ENCODE data around the gene MICA.
"Not testable (repeated sequence)": the region's sequence is repeated elsewhere in the genome, so short reads cannot be mapped to it uniquely, and the experiment has no call there.

MICA gene

DNA sequence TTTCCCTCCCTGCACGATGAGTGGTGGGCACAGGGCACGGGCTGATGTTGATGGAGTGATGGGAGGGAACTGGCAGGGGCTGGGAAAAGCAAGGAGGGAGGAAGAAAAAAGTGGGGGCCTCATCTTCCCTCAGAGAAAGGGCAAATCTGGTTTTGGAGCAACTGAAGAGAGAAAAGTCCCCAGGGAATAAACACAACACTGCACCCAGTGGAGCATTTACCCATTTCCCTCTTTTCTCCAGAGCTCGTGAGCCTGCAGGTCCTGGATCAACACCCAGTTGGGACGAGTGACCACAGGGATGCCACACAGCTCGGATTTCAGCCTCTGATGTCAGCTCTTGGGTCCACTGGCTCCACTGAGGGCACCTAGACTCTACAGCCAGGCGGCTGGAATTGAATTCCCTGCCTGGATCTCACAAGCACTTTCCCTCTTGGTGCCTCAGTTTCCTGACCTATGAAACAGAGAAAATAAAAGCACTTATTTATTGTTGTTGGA, 11.4 kb downstream of the MICA start:
- DNase-seq = no peak

DNA sequence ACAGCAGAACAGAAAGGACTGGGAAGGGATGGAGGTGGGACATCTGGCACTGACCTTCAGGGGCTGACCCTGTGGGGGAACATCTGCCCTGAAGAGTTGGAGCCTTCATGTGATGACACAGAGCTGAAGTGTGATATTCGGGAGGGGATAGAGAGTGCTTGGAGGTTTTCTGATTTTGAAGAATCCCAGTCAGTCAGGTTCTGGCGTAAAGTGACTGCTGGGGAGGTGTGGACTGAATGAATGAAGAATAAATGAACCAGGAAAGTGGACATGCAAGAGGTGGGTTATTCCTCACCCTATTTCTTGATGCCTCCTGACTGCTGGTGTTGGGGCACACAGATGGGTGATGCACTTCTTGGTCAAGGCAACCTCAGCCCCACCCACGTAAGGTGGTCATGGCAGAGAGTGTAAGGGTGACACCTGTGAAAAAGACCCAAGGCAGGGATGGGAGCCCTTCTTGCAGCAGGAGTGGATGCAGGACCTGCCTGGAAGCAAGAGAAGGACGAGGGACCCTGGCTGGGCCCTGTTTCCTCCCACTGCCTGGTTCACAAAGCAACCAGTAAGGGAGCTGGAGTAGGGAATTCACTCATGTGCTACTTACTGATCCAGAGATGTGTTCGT, 13.1 kb downstream of the MICA start:
- no peak for DNase-seq

DNA sequence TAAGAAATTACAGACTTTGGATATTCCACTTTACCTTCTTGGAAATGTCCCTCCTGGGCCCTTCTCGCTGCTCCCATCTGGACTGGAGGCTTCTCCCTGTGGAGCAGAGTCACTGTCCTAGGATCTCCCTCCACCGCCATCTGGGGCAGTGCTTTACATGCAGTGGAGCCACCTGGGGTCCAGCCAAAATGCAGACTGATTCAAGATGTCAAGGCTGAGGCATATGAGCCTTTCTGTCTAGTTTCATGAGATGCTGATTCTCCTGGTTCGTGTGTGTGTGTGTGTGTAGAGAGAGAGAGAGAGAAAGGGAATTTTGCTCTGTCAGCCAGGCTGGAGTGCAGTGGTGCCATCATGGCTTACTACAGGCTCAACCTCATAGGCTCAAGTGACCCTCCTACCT, 14.9 kb downstream of the MICA start:
- DNase-seq = no peak

DNA sequence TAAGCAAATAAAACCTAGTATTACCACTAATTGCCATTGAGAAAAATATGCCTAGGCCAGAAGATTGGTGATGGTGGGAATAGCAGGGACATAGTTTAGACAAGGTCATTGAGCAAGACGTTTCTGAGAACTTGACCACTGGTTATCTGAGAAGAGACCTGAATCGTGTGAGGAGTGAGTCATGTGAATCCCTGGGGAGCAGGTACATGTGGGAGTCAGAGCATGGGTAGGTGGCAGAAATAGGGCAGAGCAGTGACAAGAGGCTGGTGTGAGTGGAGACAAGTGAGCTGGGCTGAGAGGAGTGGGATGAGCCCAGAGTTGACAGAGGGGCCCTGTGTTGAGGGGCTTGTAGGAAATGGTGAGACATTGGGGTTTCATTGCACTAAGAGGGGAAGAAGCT, 16.4 kb downstream of the MICA start:
- DNase-seq = no peak

DNA sequence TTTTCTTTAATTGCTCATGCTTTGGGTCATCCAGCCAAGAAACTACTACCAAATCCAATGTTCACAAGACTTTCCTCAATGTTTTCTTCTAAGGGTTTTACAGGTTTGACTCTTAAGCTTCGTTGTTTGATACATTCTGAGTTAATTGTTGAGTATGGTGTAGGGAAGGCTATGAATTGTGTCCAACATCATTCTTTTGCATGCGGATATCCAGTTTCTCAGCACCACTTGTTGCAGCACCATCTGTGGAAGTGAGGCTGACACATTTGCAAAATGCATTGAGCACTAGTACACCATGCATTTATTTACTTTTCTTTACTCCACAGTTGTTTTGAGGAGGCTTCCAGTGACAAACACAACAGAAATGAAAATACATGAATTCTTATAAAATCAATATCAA, 17.2 kb downstream of the MICA start:
- DNase-seq = no peak

DNA sequence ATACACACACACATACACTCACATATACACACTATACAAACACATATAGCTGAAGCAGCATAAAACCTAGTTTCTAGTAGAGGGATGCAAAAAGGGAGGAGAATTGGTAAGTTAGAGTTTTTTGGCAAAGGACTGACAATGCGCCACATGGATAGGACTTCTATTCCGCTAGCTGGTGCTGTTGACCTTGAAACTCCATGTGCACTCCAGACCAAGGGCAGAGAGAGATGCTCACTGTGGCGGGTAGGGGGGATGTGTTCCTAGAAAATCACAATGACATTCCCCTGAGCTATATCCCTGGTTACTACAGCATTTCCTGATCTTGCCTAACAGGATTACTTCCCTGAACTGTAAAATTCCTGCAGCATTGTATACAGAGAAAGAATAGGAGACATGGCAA, 19.2 kb downstream of the MICA start:
- no peak for DNase-seq

DNA sequence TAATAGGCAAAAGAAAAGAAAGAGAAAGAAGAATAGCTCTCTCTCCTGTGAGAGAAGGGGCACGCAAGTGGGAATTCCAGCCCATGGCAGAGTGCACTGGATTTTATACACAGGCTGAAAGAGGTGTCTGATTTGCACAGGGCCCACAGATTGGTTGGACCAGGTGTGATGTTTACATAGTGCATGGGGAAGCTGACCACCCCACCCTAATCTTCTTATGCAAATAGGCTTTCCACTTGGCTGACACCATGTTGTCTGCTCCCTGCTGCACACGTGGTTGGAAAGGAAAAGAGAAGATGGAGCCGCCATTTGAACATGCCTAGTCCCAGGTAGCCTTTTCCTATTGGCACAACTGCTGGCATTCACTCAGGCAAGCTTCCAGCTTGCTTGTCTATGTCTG, 20.2 kb downstream of the MICA start:
- DNase-seq = no peak

DNA sequence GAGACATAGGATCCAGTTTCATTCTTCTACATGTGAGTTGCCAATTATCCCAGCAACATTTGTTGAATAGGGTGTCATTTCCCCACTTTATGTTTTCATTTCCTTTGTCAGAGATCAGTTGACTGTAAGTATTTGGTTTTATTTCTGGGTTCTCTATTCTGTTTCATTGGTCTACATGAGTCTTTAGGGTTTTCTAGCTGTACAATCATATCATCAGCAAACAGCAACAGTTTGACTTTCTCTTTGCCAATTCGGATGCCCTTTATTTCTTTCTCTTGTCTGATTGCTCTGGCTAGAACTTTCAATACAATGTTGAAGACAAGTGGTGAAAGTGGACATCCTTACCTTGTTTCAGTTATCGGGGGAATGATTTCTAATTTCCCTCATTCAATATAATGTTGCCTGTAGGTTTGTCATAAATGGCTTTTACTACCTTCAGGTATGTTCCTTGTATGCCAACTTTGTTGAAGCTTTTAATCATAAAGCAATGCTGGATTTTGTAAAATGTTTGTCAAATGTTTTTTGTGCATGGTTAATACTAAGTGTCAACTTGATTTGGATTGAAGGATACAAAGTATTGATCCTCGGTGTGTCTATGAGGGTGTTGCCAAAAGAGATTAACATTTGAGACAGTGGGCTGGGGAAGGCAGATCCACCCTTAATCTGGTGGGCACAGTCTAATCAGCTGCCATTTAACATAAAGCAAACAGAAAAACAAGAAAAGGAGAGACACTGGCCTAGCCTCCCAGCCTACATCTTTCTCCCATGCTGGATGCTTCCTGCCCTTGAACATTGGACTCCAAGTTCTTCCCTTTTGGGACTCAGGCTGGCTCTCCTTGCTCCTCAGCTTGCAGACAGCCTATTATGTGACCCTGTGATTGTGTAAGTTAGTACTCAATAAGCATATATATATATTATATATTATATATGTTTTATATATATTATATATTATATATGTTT, 23.3 kb downstream of the MICA start:
- no peak for DNase-seq

DNA sequence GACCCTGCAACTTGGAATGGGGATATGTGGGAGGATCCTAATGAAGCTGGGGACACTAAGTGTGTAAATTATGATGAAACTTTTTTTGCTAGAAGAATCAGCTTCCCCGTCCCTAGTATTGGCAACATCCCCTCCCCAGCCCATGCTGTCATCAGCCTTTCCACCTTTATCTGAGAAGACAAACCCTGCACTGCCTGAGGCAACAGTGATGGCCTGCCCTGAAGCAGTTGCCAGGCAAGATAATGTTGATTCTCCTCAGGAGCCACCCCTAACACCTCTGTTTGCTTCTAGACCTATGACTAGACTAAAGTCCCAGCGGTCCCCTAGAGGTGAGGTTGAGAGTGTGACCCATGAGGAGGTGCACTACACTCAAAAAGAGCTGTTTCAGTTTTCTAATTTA, 27.1 kb downstream of the MICA start:
- no peak for DNase-seq

DNA sequence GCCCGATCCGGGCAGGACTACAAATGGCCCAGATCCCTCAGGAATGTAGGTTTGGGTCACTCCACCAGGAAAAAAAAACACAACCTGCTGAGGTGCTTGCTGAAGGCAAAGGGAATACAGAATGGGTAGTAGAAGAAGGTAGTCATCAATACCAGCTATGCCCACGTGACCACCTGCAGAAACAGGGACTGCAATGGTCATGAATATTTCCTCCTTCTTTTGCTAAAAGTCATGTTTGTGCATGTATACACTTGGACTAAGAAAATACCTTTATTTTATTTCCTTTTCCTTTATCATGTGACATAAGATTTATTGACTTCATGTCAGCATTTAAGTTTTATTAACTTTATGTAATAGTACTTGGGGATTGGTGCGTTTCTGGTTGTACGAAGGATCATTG, 31.7 kb downstream of the MICA start:
- DNase-seq = not testable (repeated sequence)

DNA sequence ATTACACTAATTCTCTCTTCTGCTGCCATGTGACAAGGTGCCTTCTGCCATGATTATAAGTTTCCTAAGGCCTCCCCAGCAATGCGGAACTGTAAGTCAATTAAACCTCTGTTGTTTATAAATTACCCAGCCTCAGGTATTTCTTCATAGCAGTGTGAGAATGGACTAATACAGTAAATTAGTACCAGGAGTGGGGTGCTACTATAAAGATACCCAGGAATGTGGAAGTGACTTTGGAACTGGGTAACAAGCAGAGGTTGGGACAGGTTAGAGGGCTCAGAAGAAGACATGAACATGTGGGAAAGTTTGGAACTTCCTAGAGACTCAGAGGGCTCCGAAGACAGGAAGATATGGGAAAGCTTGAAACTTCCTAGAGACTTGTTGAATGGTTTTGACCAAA, 34.8 kb downstream of the MICA start:
- no peak for DNase-seq

DNA sequence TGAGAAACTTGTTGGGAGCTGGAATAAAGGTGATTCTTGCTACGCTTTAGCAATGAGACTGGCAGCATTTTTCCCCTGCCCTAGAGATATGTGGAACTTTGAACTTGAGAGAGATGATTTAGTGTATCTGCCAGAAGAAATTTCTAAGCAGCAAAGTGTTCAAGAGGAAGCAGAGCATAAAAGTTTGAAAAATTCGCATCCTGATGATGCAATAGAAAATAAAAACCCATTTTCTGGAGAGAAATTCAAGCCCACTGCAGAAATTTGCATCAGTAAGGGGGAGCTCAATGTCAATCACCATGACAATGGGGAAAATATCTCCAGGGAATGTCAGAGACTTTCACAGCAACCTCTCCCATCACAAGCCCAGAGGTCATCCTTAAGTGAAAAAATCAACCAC, 35.3 kb downstream of the MICA start:
- no peak for DNase-seq

DNA sequence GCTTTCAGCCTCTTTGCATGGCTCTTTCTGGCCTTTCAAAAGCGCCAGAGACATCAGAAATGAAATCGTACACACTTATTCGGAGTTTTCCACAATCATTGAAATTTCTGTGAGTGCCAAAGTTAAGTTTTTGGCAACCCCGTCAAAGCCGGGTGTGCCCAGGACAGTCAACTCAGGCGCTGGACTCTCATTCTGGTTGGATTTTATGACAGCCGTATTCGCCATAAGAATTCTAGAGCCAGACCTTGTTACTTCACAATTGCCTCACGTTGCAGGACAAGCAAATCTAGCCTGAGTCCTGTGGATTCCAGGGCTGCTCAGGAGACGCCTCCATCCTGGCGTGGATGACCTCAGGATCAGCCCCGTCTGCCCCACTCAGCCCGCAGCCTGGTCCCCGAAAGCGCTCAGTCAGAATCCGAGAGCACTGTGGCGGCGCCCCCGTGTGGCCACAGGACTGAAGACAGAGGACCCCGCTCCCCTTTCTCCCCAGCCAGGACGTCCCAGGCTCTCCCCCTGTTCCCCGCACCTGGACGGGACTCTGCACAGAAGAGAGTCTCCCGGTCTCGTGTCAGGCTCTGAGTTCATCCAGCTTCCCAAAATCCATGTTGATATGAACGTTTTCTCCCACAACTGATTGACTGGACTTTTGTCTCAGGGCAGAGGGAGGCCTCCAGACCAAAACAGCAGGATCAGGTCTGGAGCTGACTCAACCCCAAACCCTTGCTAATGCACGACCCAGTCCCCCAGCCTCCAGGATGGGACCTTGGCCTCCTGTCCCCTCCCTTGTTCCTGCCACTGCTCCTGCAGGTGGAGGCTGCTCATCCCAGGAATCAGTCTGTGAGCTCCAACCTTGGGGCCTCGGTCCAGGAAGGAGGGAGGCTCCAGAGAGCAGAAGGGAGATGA, 38.2 kb downstream of the MICA start:
- peak; percentile 96 for DNase-seq

DNA sequence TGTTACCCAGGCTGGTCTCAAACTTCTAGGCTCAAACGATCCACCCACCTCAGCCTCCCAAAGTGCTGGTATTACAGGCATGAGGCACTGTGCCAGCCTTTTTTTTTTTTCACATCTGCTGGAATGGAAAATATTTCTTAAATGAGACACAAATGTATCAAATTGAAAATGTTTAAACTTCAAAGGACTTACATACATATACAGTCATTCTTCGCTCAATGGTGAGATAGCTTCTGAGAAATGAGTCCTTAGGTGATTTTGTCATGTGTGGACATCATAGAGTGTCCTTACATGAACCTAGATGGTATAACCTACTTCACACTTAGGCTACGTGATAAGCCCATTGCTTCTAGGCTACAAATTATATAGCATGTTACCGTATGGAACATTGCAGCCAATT, 43.1 kb downstream of the MICA start:
- DNase-seq = no peak

DNA sequence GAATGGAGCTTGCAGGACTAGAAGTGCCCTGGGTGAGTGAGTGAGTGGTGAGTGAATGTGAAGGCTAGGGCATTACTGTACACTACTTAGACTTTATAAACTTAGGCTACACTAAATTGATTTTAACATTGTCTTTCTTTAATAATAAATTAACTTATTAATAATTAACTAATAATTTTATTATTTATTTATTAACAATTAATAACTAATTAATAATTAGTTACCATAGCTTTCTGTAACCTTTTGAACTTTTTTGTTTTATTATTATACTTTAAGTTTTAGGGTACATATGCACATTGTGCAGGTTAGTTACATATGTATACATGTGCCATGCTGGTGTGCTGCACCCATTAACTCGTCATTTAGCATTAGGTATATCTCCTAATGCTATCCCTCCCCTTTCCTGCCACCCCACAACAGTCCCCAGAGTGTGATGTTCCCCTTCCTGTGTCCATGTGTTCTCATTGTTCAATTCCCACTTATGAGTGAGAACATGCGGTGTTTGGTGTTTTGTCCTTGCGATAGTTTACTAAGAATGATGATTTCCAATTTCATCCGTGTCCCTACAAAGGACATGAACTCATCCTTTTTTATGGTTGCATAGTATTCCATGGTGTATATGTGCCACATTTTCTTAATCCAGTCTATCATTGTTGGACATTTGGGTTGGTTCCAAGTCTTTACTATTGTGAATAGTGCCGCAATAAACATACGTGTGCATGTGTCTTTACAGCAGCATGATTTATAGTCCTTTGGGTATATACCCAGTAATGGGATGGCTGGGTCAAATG, 43.8 kb downstream of the MICA start:
- DNase-seq = not testable (repeated sequence)

DNA sequence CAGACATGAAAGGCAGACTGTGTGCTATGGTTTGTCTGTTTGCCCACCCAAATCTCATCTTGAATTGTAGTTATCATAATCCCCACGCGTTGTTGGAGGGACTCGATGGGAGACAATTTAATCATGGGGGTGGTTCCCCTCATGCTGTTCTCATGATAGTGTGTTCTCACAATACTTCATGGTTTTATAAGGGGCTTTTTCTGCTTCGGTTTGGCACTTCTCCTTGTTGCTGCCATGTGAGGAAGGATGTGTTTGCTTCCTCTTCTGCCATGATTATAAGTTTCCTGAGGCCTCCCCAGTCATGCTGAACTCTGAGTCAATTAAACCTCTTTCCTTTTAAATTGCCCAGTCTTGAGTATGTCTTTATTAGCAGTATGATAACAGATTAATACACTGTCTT, 47.4 kb downstream of the MICA start:
- no peak for DNase-seq

DNA sequence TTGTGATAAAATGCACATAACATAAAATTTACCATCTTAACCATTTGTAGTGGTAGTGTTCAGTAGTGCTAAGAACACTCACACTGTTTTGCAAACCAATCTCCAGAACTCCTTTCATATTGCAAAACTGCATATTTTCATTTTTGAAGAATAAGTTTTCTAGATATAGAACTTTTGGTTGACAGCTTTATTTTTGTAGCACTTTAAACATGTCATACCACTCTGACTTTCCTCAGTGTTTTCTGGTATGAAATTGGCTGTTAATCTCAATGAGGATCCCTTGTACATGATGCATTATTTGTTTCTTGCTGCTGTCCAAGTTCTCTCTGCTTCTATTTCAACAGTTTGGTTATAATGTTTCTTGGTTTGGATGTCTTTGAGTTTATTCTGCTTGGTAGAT, 49.5 kb downstream of the MICA start:
- DNase-seq = no peak

DNA sequence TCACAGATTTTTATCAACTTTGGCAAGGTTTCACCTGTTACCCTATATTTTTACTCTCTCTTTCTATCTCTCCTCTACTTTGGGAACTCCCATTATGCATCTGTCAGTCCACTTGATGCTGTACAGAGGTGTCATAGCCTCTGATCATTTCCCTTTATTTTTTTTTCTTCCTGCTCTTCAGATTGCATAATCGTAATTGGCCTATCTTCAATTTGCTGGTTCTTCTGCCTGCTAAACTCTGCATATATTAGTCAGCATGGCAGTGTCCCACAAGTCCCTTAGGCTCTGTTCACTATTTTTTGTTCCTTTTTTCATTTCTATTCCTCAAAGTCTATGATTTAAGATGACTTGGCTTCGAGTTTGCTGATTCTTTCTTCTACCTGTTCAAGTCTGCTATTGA, 49.9 kb downstream of the MICA start:
- no peak for DNase-seq

DNA sequence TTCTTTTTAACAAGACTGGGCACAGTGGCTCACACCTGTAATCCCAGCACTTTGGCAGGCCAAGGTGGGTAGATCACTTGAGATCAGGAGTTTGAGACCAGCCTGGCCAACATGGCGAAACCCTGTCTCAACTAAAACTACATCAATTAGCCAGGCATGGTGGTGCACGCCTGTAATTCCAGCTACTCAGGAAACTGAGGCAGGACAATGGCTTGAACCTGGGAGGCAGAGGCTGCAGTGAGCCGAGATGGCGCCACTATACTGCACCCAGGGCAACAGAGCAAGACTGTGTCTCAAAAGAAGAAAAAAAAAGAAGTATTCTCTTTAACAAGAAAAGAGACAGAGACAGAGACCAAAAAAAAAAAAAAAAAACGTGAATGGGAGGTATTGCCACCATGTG, 56.5 kb downstream of the MICA start:
- not testable (repeated sequence) for DNase-seq

DNA sequence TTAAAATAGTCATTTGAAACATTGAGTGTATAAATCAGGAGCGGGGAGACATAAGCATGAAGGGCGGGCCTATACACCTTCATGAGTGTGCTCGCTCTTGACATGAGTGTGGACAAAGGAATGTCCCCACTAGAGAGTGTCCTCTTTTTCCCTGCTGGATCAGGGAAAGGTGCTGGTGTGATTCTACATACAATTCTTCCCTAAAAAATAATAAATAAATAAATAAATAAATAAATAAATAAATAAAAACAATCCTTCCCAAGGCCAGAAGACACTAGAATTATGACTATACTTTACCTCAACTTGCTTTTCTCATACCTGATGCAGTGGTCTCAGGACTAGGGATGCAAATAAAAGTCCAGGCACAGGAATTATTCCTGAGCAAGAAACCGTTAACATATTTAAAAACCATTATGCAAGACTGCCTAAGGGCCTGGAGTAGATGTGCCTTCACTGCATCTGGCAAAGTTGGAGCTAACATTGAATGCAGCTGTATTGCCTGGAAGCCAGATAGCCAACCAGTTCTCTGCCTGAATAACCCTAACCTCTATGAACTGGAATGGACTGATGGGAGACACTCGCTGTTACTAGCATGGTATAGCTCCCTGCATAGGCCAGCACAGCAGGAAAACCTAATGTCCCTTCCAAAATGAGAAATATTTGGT, 57.1 kb downstream of the MICA start:
- no peak for DNase-seq

DNA sequence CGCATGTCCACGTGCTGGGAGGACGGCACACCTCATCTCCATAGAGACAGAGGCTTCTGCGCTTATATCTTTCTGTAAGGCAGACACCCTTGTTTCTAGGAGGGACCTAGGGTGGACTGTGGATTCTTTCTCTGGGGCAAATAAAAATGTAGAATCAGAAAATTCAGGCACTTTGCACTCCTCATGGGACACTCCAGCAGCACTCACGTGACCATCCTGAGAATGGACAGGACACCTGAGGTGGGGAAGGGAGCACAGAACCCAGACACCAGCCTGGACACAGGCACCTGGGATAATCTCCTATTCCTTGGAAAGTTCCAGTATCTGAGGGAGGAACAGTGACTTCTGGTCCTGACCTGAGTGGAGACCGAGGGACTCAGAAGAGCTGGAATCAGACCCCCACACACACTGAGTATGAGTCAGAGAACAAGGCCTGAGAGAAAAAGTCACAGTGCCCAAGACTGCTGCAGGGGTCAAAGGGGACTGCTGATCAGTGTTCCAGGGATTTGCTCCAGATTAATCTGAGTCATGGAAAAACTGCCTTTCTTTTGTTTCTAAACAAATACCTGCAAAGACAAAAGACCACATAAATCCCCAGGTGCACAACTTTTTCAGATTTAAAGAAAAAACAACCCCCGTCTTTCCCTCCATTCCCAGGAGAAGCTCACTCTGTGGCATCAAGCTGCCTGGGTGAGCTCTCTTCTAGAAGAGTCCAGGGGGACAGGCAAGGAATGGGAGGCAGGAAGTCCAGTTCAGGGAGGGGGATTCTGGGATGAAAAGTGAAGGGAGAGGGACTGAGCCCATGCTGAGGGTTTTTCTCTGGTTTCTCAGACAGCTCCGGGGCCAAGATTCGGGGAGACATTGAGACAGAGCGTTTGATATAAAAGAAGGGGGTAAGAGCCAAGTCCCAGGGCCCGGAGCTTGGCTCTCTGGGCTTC, 58.9 kb downstream of the MICA start:
- DNase-seq = no peak

Measured in activated CD8-positive, alpha-beta memory T cell treated with anti-CD3 and anti-CD28 coated beads for 24 hours (primary cell).